BJ (cell line): Measurements from ENCODE around the gene NUP107. TPM values are rescaled to one million over a fixed set of nuclear protein-coding genes. Genes with fewer than 3 reads are reported as not detected.

Experiments used
- CTCF ChIA-PET: fragments of 350-600 bp; formaldehyde crosslinking; extraction: SDS; loops from one replicate; lab custom pipeline; 2021; ENCODE audit warnings: antibody characterized with exemption, inconsistent platforms; lab: Yijun Ruan, JAX
- POLR2A ChIA-PET: fragments of 300-600 bp; sonication (Branson Sonifier 250); formaldehyde crosslinking; extraction: SDS; loops from one replicate; lab custom pipeline; 2021; ENCODE audit warnings: antibody characterized with exemption; lab: Charles Lee
- DNase-seq: peaks from one replicate; pipeline ENCODE4 v3.0.0-alpha.2; 2011; ENCODE audit warnings: low read depth
- H3K27me3 ChIP-seq: 2 replicates; pipeline ENCODE4 v1.6.0; 2011; ENCODE audit warnings: low read length; ENCODE audit not compliant: control insufficient read depth, insufficient read depth
- H3K36me3 ChIP-seq: 2 replicates; pipeline ENCODE4 v1.5.1; 2011; ENCODE audit warnings: low read length; ENCODE audit not compliant: control insufficient read depth, insufficient read depth
- H3K4me3 ChIP-seq: 2 replicates; pipeline ENCODE4 v1.5.1; 2011; ENCODE audit warnings: low read depth, mild to moderate bottlenecking, control low read depth, low read length
- CTCF ChIP-seq: IDR thresholded peaks from 2 replicates; pipeline ENCODE4 v1.5.1; 2011; ENCODE audit warnings: low read depth, mild to moderate bottlenecking, control low read depth, inconsistent platforms, low read length, moderate library complexity; ENCODE audit not compliant: insufficient read depth
- polyA plus RNA-seq: library from polyadenylated mRNA; depleted of rRNA; stranded (reverse); fragments of >200 nt; gene quantifications from 2 replicates; pipeline ENCODE4 v1.2.3, GENCODE V29; 2011; rRNA removed

NUP107 gene
- polyA plus RNA-seq, 1 experiment, result 23.4 TPM

- ChIA-PET POLR2A (no interaction called here), CTCF (no interaction called here)
- DNase-seq, result no peak
- no peaks in the 10 kb centered on the region for H3K27me3 ChIP-seq
- H3K36me3 ChIP-seq, result no peaks in the 10 kb centered on the region
- TF ChIP-seq CTCF, result no peak
- H3K4me3 ChIP-seq, result no peak overlapping the region
These were observed 107.3 kb downstream of the NUP107 start for GRCh38 chr12:68793975-68794652.

- POLR2A ChIA-PET, result no interaction called here
These were observed 108.0 kb downstream of the NUP107 start for GRCh38 chr12:68794653-68795251.

More at GRCh38 chr12:68794653-68795251, 108.0 kb downstream of the NUP107 start:
- DNase-seq, result no peak
- no peak for TF ChIP-seq CTCF
- CTCF ChIA-PET, result interaction anchor here (0.6 to 1.0 kb wide), 3 partner anchors 9 to 182 kb away, joined by 3 read pairs; no protein-coding TSS in a partner anchor
- no peak overlapping the region for H3K4me3 ChIP-seq
- H3K27me3 ChIP-seq, result no peaks in the 10 kb centered on the region
- no peaks in the 10 kb centered on the region for H3K36me3 ChIP-seq

Other genes starting within 250 kb of the NUP107 start
- 210 and 353 TPM in 2 replicates for gene RAP1B, start 76.1 kb upstream of the NUP107 start, polyA plus RNA-seq
- 5.7 and 9.2 TPM in 2 replicates for gene SLC35E3, start 59.2 kb downstream of the NUP107 start, polyA plus RNA-seq
- gene MDM2, start 121.2 kb downstream of the NUP107 start, polyA plus RNA-seq, result 15.1 and 34.6 TPM in 2 replicates
- 5.8 and 8.6 TPM in 2 replicates for gene CPM, start 246.2 kb downstream of the NUP107 start, polyA plus RNA-seq